SK-N-SH (cell line): ENCODE results near the gene PAQR5. TPM values are rescaled to one million over a fixed set of nuclear protein-coding genes. Genes with fewer than 3 reads are reported as not detected.

Experiments
- CTCF ChIA-PET: fragments of 300-600, 350-600 bp; formaldehyde crosslinking; extraction: SDS; loops from one replicate; lab custom pipeline; 2021; lab: Yijun Ruan, JAX
- POLR2A ChIA-PET: fragments of 350-600 bp; sonication (Branson Sonifier 250); formaldehyde crosslinking; extraction: SDS; loops from one replicate; lab custom pipeline; 2020; ENCODE audit warnings: antibody characterized with exemption, inconsistent platforms; lab: Yijun Ruan, JAX
- DNase-seq: peaks from one replicate; pipeline ENCODE4 v3.0.0; 2012
- H2AFZ ChIP-seq: fragments of 200-600 bp; sonication (generic); 2 replicates; pipeline ENCODE4 v1.8.1; 2016; ENCODE audit warnings: antibody characterized with exemption, mild to moderate bottlenecking, low read depth
- H3F3A ChIP-seq: fragments of 200-600 bp; sonication (generic); replicated peaks from 2 replicates; pipeline ENCODE3; 2016; ENCODE audit warnings: antibody characterized with exemption, mild to moderate bottlenecking; ENCODE audit not compliant: insufficient read depth
- H3K27ac ChIP-seq, 2 experiments: fragments of 200-500 bp in 1 of 2; fragments of 200-600 bp in 1 of 2; sonication (Bioruptor generic) in 1 of 2; sonication (generic), shearing (Covaris generic) in 1 of 2; 2 replicates each; pipeline versions ENCODE4 v1.5.1 to v1.6.1; 2014 to 2016; ENCODE audit warnings: low read depth in 2 of 2, inconsistent platforms in 1 of 2, low read length in 1 of 2, mild to moderate bottlenecking in 1 of 2, mixed read lengths in 1 of 2
- H3K27me3 ChIP-seq: fragments of 200-600 bp; sonication (generic), shearing (Covaris generic); 2 replicates; pipeline ENCODE4 v1.6.1; 2016; ENCODE audit warnings: mixed run types; ENCODE audit not compliant: insufficient read depth
- H3K36me3 ChIP-seq, 2 experiments: fragments of 200-500 bp in 1 of 2; fragments of 200-600 bp in 1 of 2; sonication (Bioruptor generic) in 1 of 2; sonication (generic) in 1 of 2; replicated peaks in 1 of 2; 2 replicates each; pipeline versions ENCODE3 to v1.5.1; 2014 to 2016; ENCODE audit warnings: low read length in 1 of 2, mild to moderate bottlenecking in 1 of 2; ENCODE audit not compliant: insufficient read depth in 2 of 2, control insufficient read depth in 1 of 2
- H3K4me1 ChIP-seq, 2 experiments: fragments of 200-500 bp in 1 of 2; fragments of 200-600 bp in 1 of 2; sonication (Bioruptor generic) in 1 of 2; sonication (generic), shearing (Covaris generic) in 1 of 2; 2 replicates each; pipeline versions ENCODE4 v1.5.1 to v1.6.1; 2014 to 2016; ENCODE audit warnings: low read depth in 1 of 2, low read length in 1 of 2, mixed run types in 1 of 2; ENCODE audit not compliant: insufficient read depth in 2 of 2, control insufficient read depth in 1 of 2
- H3K4me2 ChIP-seq: fragments of 200-600 bp; sonication (generic), shearing (Covaris generic); 2 replicates; pipeline ENCODE4 v1.6.1; 2017; ENCODE audit warnings: mixed run types
- H3K4me3 ChIP-seq, 2 experiments: fragments of 200-500 bp in 1 of 2; fragments of 200-600 bp in 1 of 2; sonication (Bioruptor generic) in 1 of 2; sonication (generic), shearing (Covaris generic) in 1 of 2; 2 replicates each; pipeline versions ENCODE4 v1.5.1 to v1.8.1; 2014 to 2016; ENCODE audit warnings: low read depth in 2 of 2, inconsistent platforms in 1 of 2, low read length in 1 of 2, mild to moderate bottlenecking in 1 of 2, mixed read lengths in 1 of 2, moderate library complexity in 1 of 2
- H3K79me2 ChIP-seq: fragments of 200-600 bp; sonication (generic); 2 replicates; pipeline ENCODE4 v1.8.1; 2017; ENCODE audit warnings: mild to moderate bottlenecking; ENCODE audit not compliant: insufficient read depth
- H3K9ac ChIP-seq: fragments of 200-600 bp; sonication (generic); 2 replicates; pipeline ENCODE4 v1.6.1; 2017; ENCODE audit warnings: mixed run types
- H3K9me2 ChIP-seq: fragments of 200-600 bp; sonication (generic); 2 replicates; pipeline ENCODE4 v1.6.1; 2017; ENCODE audit warnings: mixed run types
- H3K9me3 ChIP-seq: fragments of 200-600 bp; sonication (generic); 2 replicates; pipeline ENCODE4 v1.6.1; 2017; ENCODE audit warnings: mixed run types, mild to moderate bottlenecking, moderate library complexity
- H4K20me1 ChIP-seq: fragments of 200-600 bp; sonication (generic); 2 replicates; pipeline ENCODE4 v1.6.1; 2017; ENCODE audit warnings: mild to moderate bottlenecking, mixed run types; ENCODE audit not compliant: insufficient read depth
- EP300 ChIP-seq, 2 experiments: IDR thresholded peaks; 2 replicates each; pipeline versions ENCODE4 v1.4.0 to v1.6.1; 2012; ENCODE audit warnings: borderline replicate concordance in 1 of 2, low read depth in 1 of 2, low read length in 1 of 2
- FOXJ3 ChIP-seq: sonication (generic); formaldehyde crosslinking; IDR thresholded peaks from 2 replicates; pipeline ENCODE4 v1.5.1; 2020; ENCODE audit warnings: mild to moderate bottlenecking, missing genetic modification reagents
- GABPA ChIP-seq: IDR thresholded peaks from 2 replicates; pipeline ENCODE4 v1.4.0; 2012; ENCODE audit warnings: low read depth, mild to moderate bottlenecking
- IRF3 ChIP-seq: fragments of 150-350 bp; IDR thresholded peaks from 2 replicates; pipeline ENCODE4 v1.6.1; 2016; ENCODE audit warnings: mild to moderate bottlenecking, low read depth, low read length
- JUND ChIP-seq: IDR thresholded peaks from 2 replicates; pipeline ENCODE4 v1.4.0; 2012
- MAX ChIP-seq: IDR thresholded peaks from 2 replicates; pipeline ENCODE4 v1.4.0; 2012; ENCODE audit warnings: low read depth
- MEF2A ChIP-seq: IDR thresholded peaks from 2 replicates; pipeline ENCODE4 v1.4.0; 2012; ENCODE audit warnings: low read depth, borderline replicate concordance
- MXI1 ChIP-seq: IDR thresholded peaks from 2 replicates; pipeline ENCODE4 v1.6.1; 2012; ENCODE audit warnings: mild to moderate bottlenecking, low read depth, low read length, improper control_type of control experiment
- NFIC ChIP-seq: IDR thresholded peaks from 2 replicates; pipeline ENCODE4 v1.4.0; 2012; ENCODE audit warnings: borderline replicate concordance
- NRF1 ChIP-seq: IDR thresholded peaks from 2 replicates; pipeline ENCODE4 v1.6.1; 2012; ENCODE audit warnings: low read depth, mild to moderate bottlenecking, low read length
- PBX3 ChIP-seq: IDR thresholded peaks from 2 replicates; pipeline ENCODE4; 2012
- RAD21 ChIP-seq: IDR thresholded peaks from 2 replicates; pipeline ENCODE4 v1.6.1; 2012; ENCODE audit warnings: mild to moderate bottlenecking, low read length
- REST ChIP-seq: IDR thresholded peaks from 2 replicates; pipeline ENCODE4 v1.6.1; 2012; ENCODE audit warnings: mild to moderate bottlenecking, low read depth, low read length, moderate library complexity
- TAF1 ChIP-seq: IDR thresholded peaks from 2 replicates; pipeline ENCODE4 v1.6.1; 2012; ENCODE audit warnings: low read depth, mild to moderate bottlenecking, low read length, moderate library complexity, borderline replicate concordance
- USF2 ChIP-seq: fragments of 150-350 bp; IDR thresholded peaks from 2 replicates; pipeline ENCODE4 v1.6.1; 2017; ENCODE audit warnings: antibody characterized with exemption, low read length, low read depth, borderline replicate concordance
- YY1 ChIP-seq: IDR thresholded peaks from 2 replicates; pipeline ENCODE4 v1.4.0; 2012; ENCODE audit warnings: low read depth, mild to moderate bottlenecking
- WGBS: methylation state at CpG from one replicate; pipeline ENCODE4 v1.1.6; 2017; ENCODE audit warnings: low lambda C conversion rate; 5-methylcytosine and 5-hydroxymethylcytosine counted together
- polyA plus RNA-seq, 3 experiments: library from polyadenylated mRNA; depleted of rRNA; stranded (reverse); fragments of >200 nt; gene quantifications; 2 replicates each; pipeline ENCODE4 v1.2.3, GENCODE V29; 2012

Gene PAQR5
- polyA plus RNA-seq, 1 of the 3 experiments (the other 2 are of a cell fraction): 3.9 TPM

- TF ChIP-seq IRF3: no peak
- TF ChIP-seq NFIC: no peak
Measured at GRCh38 chr15:69424001-69424400, 125.3 kb downstream of the PAQR5 start (continued).

GRCh38 chr15:69424748-69425413 is 126.2 kb downstream of the PAQR5 start:
- H3F3A ChIP-seq: no peaks in the 10 kb centered on the region
- H2AFZ ChIP-seq: no peak overlapping the region
- peaks cover 62% of the 10 kb centered on the region for H3K79me2 ChIP-seq
- POLR2A ChIA-PET: no interaction called here
- no peaks in the 10 kb centered on the region for H3K9me2 ChIP-seq
- 97% methylated on average over 1 of the region's 1 CpG for WGBS
- H3K9me3 ChIP-seq: no peaks in the 10 kb centered on the region
- no peaks in the 10 kb centered on the region for H3K27me3 ChIP-seq
- no peak for DNase-seq
- no peak for TF ChIP-seq GABPA
- TF ChIP-seq JUND: no peak
- TF ChIP-seq FOXJ3 (CRISPR knock-in tag): no peak
- TF ChIP-seq MEF2A: no peak
- TF ChIP-seq REST: no peak
- TF ChIP-seq RAD21: no peak
- no peak overlapping the region for H3K27ac ChIP-seq
- CTCF ChIA-PET: interaction anchor here (0.6 to 2.0 kb wide), 2 partner anchors 8 to 30 kb away, joined by 3 to 6 read pairs; no protein-coding TSS in a partner anchor
- no peak overlapping the region for H3K9ac ChIP-seq
- peaks cover 45 to 56% of the 10 kb centered on the region in 2 experiments for H3K36me3 ChIP-seq
- H4K20me1 ChIP-seq: no peaks in the 10 kb centered on the region
- H3K4me1 ChIP-seq: no peaks in the 10 kb centered on the region
- no peak overlapping the region for H3K4me3 ChIP-seq
- H3K4me2 ChIP-seq: no peak overlapping the region

- 87% methylated on average over 1 of the region's 1 CpG for WGBS
- ChIA-PET POLR2A (no interaction called here), CTCF (no interaction called here)
- H3K27me3 ChIP-seq: no peaks in the 10 kb centered on the region
- H3F3A ChIP-seq: no peaks in the 10 kb centered on the region
- H3K79me2 ChIP-seq: peaks cover 45% of the 10 kb centered on the region
- no peak for DNase-seq
- no peak overlapping the region for H3K4me3 ChIP-seq
- peaks cover 43 to 47% of the 10 kb centered on the region in 2 experiments for H3K36me3 ChIP-seq
- no peak overlapping the region for H3K27ac ChIP-seq
- no peak overlapping the region for H2AFZ ChIP-seq
- H4K20me1 ChIP-seq: no peaks in the 10 kb centered on the region
- no peaks in the 10 kb centered on the region for H3K4me1 ChIP-seq
- H3K4me2 ChIP-seq: no peak overlapping the region
- no peak overlapping the region for H3K9ac ChIP-seq
- no peaks in the 10 kb centered on the region for H3K9me2 ChIP-seq
- no peaks in the 10 kb centered on the region for H3K9me3 ChIP-seq
- TF ChIP-seq USF2: no peak
- no peak for TF ChIP-seq RAD21
- no peak for TF ChIP-seq JUND
- no peak for TF ChIP-seq MAX
- TF ChIP-seq MXI1: no peak
- no peak for TF ChIP-seq YY1
- TF ChIP-seq TAF1: no peak
- TF ChIP-seq EP300 (IDR thresholded peaks at IDR 0.05; ENCODE audit: borderline replicate concordance in 1 of 2, low read depth in 1 of 2, low read length in 1 of 2): no peak
- TF ChIP-seq NRF1: no peak
- TF ChIP-seq PBX3: no peak
- TF ChIP-seq IRF3: no peak
Measured at GRCh38 chr15:69433831-69434230, 135.1 kb downstream of the PAQR5 start.
